GM19023 (cell line): ENCODE results near the gene CACNA1E.

Experiments
- ATAC-seq: cut with Tn5 transposase; IDR thresholded peaks from one replicate; pipeline ENCODE4 v1.9.1; 2021; ENCODE audit warnings: mild to moderate bottlenecking, moderate library complexity; ENCODE audit not compliant: unreplicated experiment

The CACNA1E gene

DNA sequence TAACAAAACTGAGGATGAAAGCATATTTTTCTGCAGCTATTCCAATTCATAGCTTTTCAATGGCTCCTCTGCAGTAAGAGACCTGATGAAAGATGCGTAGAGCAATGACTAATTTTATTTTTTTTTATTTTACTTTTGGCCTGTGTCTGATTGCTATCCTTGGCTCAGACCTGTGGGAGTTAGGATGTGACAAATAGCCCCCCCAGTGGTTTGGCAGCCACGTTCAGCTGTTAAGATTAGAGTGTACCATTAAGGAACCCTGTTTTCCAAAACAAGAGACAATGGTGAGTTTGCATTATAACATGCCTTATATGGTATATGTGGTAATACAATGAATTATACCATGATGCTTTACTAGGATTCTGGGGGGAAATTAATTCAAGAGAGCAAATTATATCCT lies 264.7 kb downstream of the CACNA1E start:
- ATAC-seq: no peak

DNA sequence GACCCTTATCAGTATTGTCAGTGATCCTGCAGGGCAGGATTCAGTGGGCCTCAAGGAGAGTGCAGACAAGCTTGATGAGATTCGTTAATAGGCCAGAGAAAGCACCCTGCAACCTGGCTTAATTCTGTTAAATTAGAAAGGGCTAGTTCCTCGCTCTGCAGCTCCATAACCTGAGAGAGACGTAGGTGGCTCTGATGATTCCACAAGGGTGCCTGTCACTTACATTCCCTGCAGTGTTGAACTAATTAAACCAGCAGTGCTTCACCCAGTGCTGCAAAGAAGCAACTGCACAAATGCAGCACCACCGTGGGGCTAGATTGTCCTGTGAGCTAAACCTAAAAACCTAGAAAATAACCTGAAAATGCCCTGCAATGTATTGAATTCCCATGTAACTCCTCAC lies 270.8 kb downstream of the CACNA1E start:
- no peak for ATAC-seq

DNA sequence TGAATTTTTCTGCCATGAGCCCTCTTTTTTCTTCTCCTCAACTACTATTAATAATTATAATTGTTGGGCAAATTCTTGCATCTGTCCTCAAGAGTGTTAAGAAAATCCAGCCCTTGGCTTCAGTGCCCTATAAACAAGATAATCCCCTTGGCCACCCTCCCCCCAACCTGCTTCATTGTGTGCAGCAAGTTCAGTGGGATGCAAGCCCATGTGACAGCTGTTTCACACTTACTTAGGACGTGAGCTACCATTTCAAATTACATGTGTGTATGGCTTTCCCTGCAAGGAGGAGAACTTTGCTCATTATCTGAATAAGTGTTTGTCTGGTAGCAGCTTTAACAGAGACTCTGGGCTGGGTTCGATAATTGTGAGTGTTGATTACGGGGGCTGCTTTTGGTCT lies 276.2 kb downstream of the CACNA1E start:
- no peak for ATAC-seq

DNA sequence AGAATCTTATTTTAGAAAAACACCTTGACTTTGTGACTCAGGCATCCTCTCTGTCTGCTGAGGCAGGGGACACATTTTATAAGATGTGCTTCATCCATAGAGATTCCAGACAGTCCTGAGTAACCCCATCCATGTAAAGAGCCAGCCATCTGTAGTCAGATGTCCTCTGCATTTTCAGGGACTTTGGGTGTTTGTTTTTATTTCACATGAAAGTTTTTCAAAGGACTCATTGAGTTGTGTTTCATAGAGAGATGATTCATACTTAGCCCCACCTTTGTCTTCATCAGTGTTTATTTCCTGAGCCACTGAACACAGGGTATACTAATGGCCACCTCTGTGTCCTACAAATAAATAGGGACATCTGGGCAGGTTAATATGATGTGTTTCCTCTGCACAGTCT lies 280.4 kb downstream of the CACNA1E start:
- ATAC-seq: no peak

DNA sequence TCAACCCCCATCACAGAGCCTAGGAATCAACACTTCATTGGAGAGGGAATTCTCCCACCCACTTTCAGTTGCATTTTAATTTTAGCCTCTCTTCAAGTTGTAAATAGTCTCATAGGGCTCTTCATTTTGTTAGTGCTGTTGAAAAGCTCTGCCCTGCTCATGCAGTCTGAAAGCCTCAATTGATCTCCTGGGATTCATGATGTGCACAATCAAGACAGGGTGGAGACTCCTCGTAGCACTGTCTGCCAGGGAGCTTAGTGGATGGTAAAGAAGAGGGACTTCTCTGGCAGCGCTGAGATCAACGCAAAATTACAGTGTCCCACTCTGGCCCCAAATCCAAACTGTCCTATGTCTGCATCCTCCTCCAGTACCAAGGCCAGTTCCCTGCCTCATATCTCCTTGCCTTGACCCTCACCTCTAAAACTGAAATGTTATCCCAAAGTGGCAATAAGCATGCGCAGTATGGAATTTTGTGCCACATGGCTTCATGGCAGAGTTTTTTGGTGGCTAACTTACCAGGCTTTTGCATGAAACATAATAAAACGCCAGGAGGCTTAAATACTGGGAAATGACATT lies 282.2 kb downstream of the CACNA1E start:
- ATAC-seq: no peak

DNA sequence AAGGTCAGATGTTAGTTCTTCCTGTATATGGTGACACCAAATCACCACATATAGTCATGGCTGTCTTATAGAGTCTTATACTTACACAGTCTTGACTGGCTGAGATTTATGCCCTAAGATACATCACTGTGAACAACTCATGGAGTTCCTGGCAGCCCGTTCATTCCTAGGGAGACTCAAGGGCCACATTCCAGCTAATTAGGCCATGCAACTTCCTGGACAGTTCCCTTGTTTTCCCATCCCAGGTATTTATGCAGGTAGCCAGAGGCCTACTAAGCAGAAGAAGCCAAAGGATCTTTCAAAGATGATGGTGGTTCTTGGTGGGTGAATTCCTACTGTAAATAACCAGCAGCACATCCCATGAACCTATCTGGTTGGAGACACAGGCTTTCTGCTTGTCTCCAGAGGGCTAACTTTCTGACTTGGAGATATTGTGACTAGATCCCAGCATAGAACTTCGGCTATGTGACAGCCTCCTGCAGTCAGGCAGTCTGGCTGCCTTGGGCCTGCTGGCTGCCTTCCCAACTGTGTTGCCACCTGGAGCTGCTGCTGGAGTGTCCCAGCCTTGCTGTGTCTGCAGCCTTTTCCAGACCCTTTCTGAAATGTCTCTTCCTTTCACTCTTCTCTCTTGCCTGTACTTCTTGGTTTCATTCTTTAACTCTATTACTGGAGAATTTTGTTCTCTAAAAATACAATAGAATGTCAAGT lies 283.8 kb downstream of the CACNA1E start:
- ATAC-seq: no peak

DNA sequence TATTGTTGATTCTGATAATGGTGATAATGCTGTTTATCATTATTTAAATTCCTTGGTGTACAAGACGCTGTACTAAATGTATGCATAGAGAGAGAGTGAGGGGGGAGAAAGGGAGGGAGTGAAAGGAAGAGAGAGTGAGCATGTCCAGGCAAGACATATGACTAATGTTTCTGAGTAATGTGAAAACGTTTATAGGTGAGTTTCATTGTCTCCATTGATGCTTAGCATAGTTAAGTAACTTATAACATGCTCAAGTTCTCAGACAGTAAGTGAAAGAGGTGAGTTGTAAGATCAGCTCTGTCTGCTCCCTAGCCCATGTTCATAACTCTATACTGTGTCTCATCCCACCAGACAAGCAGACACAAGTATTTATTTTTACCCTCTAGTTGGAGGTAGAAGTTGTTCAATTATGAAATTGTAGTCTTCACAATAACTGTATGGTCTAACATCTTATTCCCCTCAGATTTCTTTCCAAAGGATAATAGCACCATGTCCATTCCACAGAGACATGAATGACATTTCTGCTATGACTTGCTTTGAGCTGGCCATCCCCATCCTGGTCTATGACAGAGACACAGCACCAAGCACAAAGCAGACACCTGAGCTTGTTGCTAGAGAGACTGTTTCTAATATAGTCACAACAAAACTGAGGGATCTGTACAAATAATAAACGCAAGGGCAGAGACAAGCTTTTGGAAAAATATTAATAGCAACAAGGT lies 285.1 kb downstream of the CACNA1E start:
- ATAC-seq: peak; percentile 66

DNA sequence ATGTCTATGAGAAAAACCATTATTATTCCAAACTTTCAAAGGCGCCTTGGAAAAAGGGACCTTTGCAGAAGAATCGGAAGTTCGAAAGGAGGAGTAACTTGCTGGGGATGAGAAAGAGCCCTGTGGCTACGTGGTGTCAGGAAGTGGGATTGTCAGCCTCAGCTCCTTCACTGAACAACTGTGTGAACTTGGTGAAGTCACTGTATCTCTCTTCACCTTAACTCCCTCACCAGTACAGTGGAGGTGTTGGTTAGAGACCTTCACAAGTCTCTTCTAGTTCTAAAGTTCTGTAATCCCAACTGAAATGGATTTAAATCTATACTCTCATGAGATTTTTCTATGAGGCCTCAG lies 285.6 kb downstream of the CACNA1E start:
- ATAC-seq: no peak

DNA sequence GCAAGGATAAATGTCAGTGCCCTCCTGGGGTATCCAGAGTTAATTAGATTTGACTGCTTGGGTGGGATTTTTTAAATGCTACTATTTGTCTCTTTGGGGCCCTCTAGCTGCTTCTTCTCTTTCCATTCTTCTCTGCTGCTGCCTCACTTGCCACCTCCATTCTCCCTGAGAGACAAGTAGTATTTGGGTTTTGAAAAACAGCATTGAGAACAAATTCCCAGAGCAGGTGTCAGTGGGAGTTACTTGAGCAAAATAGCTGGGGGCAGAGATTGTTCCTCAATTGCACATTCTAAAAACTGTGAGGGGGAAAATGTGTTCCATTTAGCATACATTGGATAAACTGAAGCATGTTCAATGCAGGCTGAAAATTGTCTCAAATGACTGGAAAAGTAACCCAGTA lies 286.5 kb downstream of the CACNA1E start:
- ATAC-seq: no peak

DNA sequence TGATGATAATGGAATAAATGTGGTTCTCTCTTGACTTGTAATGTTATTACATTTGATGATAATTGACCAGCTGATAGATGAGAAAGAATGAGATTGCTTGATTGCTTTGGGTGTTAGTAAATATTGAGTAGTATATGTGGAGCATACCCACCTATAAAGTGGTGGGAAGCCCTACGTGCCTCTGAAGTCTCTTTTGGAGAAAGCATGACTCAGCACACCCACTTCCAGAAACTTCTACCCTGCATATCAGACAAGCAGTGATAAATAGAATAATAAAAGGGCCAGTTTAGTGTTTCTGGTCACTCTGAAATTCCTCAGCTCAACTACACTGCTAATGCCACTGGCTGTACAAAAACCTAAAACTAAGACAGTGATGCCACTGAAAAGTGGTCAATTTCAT lies 289.4 kb downstream of the CACNA1E start:
- ATAC-seq: no peak

DNA sequence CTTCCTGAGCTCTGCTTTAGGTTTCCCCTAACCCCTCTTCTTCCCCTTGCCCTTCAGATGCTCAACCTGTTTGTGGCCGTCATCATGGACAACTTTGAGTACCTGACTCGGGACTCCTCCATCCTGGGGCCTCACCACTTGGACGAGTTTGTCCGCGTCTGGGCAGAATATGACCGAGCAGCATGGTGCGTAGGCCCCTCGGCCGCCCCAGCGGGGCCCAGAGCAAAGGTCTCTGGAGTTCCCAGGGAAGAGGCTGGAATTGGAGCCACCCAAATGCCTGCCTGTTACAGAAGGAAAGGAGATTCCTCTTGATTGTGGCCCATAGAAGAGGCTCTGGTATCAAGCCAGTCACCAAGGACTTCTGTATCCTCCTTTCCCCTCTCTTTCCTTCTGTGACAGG lies 292.7 kb downstream of the CACNA1E start:
- no peak for ATAC-seq

DNA sequence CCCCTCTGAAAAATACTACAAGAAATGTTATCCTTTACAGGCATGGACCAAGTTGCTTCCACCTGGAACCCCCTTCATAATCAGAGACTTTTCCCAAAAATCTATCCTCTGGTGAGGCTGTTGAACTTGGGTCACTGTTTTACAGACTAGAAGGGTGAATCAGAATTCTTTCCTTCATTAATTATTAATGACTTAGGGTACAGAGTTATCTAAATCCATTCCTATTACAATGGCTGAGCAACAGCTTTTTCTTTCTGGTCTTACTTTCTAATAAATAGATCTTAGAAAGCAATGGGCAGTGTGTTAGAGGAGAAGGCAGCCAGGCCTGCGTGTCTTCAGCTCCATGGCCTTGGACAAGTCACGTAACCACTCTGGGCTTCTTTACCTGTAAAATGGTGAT lies 294.0 kb downstream of the CACNA1E start:
- ATAC-seq: no peak

DNA sequence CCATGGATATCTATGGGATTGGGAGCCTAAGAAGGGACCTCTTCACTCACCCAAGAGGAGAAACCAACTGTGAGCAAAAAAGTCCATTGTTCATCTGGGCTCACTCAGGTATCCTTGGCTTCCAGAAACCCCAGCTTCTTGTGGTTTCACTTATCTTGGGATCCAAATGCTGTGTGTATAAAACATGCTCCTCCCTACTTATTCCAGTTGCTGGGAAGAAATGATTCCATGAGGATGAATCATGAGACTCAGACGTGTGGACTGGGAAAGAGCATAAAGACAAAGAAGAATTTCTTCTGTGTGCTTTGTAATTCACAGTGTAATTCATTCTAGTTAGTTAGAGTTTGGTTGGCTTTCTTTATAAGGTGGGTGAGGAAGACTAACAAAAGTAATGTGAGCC lies 294.5 kb downstream of the CACNA1E start:
- no peak for ATAC-seq

DNA sequence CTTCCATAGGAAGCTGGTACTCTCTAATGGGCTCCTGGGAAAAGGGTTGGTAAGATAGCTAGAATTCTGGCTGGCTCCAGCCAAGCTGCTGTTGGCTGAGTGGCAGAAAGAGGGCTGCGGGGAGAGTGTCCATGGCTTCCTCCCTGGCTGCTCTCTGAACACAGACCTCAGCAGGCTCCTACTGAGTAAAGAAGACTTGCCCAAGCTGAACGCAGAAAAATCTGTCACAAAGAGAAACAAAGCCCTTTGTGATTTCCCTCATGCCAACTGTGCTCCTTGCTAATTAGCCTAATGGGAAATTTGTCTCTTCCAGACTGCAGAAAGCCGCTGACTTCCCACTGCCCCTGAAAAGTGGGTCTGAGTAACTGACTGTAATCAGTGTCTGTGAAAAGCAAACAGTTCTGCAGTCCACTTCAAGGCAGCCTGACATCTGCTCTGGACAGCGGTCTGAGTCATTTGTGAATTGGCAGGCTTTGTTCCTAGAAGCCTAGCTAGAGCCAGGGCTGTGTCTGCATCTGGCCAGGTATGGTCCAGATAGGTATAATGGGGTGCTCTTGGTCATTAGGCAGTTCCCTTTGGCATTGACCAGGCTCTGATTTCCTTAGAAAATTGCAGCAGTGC lies 295.4 kb downstream of the CACNA1E start:
- ATAC-seq: no peak

DNA sequence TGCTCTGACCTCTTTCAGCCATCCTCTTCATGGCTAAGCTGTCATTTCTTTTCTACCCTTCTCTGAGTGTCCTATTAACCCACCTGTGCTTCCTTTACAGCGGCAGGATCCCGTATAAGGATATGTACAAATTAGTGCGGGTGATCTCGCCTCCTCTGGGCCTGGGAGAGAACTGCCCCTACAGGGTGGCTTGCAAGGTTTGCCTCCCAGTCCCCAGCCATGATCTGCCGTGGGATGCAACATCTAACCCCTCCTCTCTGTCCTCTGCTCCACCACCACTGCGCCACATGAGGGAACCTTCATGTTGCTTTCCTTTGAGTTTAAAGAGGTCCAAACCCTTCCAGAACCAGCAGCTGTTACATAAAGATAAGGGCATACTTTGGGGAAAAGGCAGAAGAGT lies 296.0 kb downstream of the CACNA1E start:
- ATAC-seq: no peak

DNA sequence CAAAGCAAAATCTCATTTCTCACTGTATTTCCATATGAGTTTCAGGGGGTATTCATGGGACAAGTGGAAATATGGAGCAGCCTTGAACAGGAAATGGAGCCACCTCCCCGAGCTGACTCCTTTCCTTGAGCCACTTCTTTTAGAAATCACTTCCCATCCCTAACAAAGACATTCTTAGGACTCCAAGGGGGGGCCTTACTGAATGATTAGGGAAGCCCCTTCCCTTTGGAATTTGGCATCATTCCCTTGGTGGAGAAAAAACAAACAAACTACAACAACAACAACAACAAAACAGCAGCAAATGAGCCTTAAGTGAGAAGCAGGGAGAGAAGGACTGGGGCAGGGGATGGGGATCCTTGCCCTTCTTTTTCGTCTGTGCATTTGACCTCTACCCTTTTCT lies 299.9 kb downstream of the CACNA1E start:
- ATAC-seq: no peak

DNA sequence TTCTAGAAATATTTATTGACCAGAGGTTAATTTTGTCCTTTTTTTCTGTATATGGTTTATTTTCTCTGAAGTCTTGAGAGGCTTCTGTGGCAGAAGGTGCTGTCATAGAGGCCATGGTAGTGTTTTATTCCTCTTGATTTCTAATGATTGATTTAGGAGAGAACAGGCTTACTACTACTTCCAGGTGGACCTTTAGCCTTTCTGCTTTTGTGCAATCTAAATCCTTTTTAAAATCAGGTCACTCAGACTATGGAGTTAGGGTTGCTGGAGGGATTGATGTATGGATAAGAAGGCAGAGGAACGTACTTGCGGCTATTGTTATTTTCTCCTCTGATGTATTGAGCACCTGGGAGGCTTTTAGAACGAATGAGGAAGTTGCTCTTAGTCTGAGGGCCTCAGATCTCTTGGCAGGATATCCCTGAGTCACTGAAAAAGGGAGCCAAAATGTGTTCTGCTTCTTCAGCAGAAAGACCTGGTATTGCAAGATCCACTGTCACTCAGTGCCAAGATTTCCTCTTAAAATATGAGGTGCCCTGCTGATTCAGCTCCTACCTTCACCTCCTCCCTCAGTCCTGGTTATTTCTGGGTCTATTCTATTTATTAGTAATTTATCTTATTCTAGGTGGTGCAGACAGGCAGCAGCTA lies 300.8 kb downstream of the CACNA1E start:
- ATAC-seq: no peak

DNA sequence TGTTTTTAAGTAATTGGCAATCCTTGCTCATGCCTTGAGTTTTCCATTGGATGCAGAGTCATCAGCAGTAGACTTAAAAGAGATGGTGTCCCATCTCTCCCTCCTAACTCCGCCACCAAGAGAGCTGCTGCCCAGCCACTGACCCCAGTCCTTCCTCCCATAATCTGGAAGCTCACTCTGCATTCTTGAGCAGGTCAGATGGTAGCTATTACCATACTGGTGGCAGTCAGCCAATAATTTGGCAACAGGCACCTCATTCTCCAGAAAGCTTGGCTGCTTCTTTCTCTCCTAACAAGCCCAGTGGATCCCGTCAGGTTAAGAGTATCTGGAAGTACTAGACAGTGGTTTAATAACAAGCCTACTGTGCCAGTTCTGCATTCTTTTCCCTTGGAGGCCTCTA lies 306.1 kb downstream of the CACNA1E start:
- no peak for ATAC-seq

DNA sequence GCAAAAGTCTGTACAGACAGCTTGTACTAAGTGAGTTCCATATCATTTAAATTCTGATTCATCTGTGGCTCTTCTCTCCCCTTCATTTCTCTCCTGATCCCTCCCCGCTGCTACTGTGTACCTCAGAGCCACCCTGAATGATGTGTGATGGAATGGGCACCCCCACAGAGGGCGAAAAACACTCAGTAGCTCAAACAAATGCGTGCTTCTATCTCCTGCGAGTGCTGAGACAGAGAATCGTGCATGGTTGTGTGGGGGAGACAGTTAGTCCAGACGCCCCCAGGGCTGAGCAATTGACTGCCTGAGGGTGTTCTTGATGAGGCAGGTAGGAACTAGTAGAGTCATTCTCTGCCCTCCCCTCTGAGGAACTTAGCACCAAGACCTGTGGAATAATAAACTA lies 308.4 kb downstream of the CACNA1E start:
- no peak for ATAC-seq

DNA sequence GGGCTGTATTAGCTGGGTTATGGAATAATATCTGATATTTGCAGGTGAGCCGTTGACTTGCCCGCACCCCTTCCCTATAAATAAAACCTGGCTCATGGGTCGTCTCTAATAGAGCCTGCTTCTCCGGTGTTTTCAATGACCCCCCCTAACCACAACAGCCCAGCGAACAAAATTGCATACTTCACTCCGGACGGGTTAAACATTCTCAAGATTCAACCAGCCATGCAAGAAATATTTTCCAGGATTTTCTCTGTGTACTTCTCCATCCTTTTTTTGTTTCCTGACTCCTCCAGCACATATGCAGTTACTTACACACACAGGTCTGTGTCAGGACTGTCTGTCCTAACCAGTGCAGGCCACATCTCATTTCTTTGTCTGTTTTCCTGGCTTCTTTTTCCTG lies 310.5 kb downstream of the CACNA1E start:
- no peak for ATAC-seq

DNA sequence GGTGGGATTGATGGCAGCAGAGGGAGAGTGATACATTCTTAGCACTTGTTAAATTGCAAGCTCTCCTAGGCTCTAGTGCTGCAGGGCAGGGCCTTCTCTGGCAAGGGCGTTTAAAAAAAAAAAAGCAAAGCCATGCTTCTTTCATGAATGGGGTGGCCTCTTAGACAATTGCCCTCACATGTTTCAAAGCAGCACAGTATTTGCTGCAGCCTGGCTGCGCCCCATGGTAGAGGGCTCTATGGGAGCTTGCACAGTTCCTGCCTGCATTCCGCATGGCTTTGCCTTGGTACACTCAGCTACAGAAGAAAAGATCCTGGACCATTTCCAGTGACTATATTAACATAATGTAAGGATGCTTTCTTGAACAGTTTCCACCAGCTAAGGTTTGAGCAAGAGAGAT lies 311.0 kb downstream of the CACNA1E start:
- no peak for ATAC-seq
